ENCODE data around the gene TRIP13. TPM values are rescaled to one million over a fixed set of nuclear protein-coding genes. Genes with fewer than 3 reads are reported as not detected.

TRIP13 gene
- total and polyA plus RNA-seq, 9 of the 15 experiments (the other 6 are each of a cell fraction or from before 2014, with no cell fraction given) = 24.1 to 116 (median 53.2) TPM

DNA sequence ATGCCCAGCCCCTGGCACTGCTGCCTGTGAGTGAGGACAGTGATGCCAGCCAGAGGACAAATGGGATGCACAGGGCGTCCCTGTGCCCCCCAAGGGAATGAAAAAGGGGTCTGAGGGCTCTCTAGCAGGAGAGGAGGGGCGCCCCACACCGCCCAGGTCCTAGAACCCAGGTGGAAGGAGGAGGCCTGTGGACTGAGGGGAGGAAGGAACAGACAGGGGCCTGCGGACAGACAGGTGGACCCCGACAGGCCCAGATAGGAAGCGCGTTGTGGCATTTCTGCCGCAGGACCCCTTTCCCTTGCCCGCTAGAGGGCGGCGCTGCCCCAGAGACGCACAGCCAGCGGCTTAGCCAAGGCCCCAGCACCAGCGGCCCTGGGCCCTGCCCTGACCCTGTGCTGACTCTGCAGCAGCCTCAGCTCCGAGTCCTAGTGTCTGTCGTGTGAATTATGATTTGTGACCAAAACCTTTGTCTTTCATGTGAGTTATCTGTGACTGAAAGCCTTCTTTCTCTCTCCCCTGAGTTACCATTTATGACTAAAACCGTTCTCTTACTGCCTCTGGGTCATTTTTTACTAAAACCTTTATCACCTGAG is 30.7 kb downstream of the TRIP13 start (continued):
- TF ChIP-seq POLR3A (IDR thresholded peaks at IDR 0.05; ENCODE audit: borderline replicate concordance, extremely low read depth, insufficient read depth, insufficient read length) (no peak), SIX5 (IDR thresholded peaks at IDR 0.05; ENCODE audit: borderline replicate concordance in 1 of 2, insufficient read depth in 1 of 2, low read depth in 1 of 2, low read length in 2 of 2) (no peak), ZBTB7A (IDR thresholded peaks at IDR 0.05; ENCODE audit: borderline replicate concordance, control insufficient read depth, low read depth, low read length) (peak; percentile 90), KAT7 (CRISPR knock-in tag; IDR thresholded peaks at IDR 0.05; ENCODE audit: borderline replicate concordance) (no peak), NR2F6 (CRISPR knock-in tag; IDR thresholded peaks at IDR 0.05) (no peak), BHLHE40 (IDR thresholded peaks at IDR 0.05; ENCODE audit: low read length) (peak; percentile 67), NFXL1 (CRISPR knock-in tag; IDR thresholded peaks at IDR 0.05) (no peak), KLF16 (IDR thresholded peaks at IDR 0.05) (no peak), ZKSCAN8 (CRISPR knock-in tag; IDR thresholded peaks at IDR 0.05) (no peak), NRF1 (conservative IDR thresholded peaks at IDR 0.05 in 1 of 2, IDR thresholded peaks at IDR 0.05 in 1 of 2) (0 out of 4 replicates have a peak, but pooled peaks of 1 of the 2 experiments have one; percentile 11), ZNF124 (CRISPR knock-in tag; IDR thresholded peaks at IDR 0.05) (no peak), BCOR (IDR thresholded peaks at IDR 0.05) (no peak), SMARCE1 (IDR thresholded peaks at IDR 0.05) (no peak), CC2D1A (IDR thresholded peaks at IDR 0.05) (peak; percentile 38; the same call in 1 of the 2 replicates)
- TF ChIP-seq, protein P1, sequence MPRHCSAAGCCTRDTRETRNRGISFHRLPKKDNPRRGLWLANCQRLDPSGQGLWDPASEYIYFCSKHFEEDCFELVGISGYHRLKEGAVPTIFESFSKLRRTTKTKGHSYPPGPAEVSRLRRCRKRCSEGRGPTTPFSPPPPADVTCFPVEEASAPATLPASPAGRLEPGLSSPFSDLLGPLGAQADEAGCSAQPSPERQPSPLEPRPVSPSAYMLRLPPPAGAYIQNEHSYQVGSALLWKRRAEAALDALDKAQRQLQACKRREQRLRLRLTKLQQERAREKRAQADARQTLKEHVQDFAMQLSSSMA (CRISPR knock-in tag; IDR thresholded peaks at IDR 0.05) = no peak
- TF ChIP-seq, protein P2, sequence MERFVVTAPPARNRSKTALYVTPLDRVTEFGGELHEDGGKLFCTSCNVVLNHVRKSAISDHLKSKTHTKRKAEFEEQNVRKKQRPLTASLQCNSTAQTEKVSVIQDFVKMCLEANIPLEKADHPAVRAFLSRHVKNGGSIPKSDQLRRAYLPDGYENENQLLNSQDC (CRISPR knock-in tag; IDR thresholded peaks at IDR 0.05) = no peak
- TF ChIP-seq, protein P3, sequence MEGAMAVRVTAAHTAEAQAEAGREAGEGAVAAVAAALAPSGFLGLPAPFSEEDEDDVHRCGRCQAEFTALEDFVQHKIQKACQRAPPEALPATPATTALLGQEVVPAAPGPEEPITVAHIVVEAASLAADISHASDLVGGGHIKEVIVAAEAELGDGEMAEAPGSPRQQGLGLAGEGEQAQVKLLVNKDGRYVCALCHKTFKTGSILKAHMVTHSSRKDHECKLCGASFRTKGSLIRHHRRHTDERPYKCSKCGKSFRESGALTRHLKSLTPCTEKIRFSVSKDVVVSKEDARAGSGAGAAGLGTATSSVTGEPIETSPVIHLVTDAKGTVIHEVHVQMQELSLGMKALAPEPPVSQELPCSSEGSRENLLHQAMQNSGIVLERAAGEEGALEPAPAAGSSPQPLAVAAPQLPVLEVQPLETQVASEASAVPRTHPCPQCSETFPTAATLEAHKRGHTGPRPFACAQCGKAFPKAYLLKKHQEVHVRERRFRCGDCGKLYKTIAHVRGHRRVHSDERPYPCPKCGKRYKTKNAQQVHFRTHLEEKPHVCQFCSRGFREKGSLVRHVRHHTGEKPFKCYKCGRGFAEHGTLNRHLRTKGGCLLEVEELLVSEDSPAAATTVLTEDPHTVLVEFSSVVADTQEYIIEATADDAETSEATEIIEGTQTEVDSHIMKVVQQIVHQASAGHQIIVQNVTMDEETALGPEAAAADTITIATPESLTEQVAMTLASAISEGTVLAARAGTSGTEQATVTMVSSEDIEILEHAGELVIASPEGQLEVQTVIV (CRISPR knock-in tag; IDR thresholded peaks at IDR 0.05; ENCODE audit: borderline replicate concordance) = no peak
- TF ChIP-seq, protein P4, sequence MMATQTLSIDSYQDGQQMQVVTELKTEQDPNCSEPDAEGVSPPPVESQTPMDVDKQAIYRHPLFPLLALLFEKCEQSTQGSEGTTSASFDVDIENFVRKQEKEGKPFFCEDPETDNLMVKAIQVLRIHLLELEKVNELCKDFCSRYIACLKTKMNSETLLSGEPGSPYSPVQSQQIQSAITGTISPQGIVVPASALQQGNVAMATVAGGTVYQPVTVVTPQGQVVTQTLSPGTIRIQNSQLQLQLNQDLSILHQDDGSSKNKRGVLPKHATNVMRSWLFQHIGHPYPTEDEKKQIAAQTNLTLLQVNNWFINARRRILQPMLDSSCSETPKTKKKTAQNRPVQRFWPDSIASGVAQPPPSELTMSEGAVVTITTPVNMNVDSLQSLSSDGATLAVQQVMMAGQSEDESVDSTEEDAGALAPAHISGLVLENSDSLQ (IDR thresholded peaks at IDR 0.05) = peak; percentile 63
- TF ChIP-seq, protein P5, sequence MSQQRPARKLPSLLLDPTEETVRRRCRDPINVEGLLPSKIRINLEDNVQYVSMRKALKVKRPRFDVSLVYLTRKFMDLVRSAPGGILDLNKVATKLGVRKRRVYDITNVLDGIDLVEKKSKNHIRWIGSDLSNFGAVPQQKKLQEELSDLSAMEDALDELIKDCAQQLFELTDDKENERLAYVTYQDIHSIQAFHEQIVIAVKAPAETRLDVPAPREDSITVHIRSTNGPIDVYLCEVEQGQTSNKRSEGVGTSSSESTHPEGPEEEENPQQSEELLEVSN (IDR thresholded peaks at IDR 0.05; ENCODE audit: borderline replicate concordance in 1 of 2, extremely low read depth in 1 of 2, insufficient read depth in 1 of 2, insufficient read length in 1 of 2, low read depth in 1 of 2, low read length in 1 of 2, poor library complexity in 1 of 2, severe bottlenecking in 1 of 2) = no peak
- TF ChIP-seq, protein P6, sequence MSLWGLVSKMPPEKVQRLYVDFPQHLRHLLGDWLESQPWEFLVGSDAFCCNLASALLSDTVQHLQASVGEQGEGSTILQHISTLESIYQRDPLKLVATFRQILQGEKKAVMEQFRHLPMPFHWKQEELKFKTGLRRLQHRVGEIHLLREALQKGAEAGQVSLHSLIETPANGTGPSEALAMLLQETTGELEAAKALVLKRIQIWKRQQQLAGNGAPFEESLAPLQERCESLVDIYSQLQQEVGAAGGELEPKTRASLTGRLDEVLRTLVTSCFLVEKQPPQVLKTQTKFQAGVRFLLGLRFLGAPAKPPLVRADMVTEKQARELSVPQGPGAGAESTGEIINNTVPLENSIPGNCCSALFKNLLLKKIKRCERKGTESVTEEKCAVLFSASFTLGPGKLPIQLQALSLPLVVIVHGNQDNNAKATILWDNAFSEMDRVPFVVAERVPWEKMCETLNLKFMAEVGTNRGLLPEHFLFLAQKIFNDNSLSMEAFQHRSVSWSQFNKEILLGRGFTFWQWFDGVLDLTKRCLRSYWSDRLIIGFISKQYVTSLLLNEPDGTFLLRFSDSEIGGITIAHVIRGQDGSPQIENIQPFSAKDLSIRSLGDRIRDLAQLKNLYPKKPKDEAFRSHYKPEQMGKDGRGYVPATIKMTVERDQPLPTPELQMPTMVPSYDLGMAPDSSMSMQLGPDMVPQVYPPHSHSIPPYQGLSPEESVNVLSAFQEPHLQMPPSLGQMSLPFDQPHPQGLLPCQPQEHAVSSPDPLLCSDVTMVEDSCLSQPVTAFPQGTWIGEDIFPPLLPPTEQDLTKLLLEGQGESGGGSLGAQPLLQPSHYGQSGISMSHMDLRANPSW (CRISPR knock-in tag; IDR thresholded peaks at IDR 0.05) = peak; percentile 56; the same call in 1 of the 2 replicates

Data from K562 (cell line).